Kidney epithelial cell (primary cell): ENCODE results near the gene SPATA33. TPM values are rescaled to one million over a fixed set of nuclear protein-coding genes. Genes with fewer than 3 reads are reported as not detected.

Source experiments
- DNase-seq: peaks from one replicate; pipeline ENCODE4 v3.0.0-alpha.2; 2010; ENCODE audit warnings: low read depth
- H3K27me3 ChIP-seq: 2 replicates; pipeline ENCODE4 v1.6.0; 2011; ENCODE audit warnings: low read length; ENCODE audit not compliant: control insufficient read depth, insufficient read depth
- H3K36me3 ChIP-seq: 2 replicates; pipeline ENCODE4 v1.5.1; 2011; ENCODE audit warnings: low read length; ENCODE audit not compliant: control insufficient read depth, insufficient read depth
- H3K4me3 ChIP-seq: 2 replicates; pipeline ENCODE4 v1.5.1; 2011; ENCODE audit warnings: low read depth, mild to moderate bottlenecking, control low read depth, low read length
- total RNA-seq: library from RNA; depleted of rRNA; stranded (reverse); fragments of >200 nt; gene quantifications from 2 replicates; pipeline ENCODE4 v1.2.3, GENCODE V29; 2015
- TF ChIP-seq, protein P1 (sequence below): IDR thresholded peaks from 2 replicates; pipeline ENCODE4 v1.5.1; 2011; ENCODE audit warnings: mild to moderate bottlenecking, moderate library complexity, low read length, control low read depth, inconsistent platforms; ENCODE audit not compliant: insufficient read depth, poor library complexity, severe bottlenecking

SPATA33 gene
- total RNA-seq, 1 donor from 2014 or later = 6.6 TPM

DNA sequence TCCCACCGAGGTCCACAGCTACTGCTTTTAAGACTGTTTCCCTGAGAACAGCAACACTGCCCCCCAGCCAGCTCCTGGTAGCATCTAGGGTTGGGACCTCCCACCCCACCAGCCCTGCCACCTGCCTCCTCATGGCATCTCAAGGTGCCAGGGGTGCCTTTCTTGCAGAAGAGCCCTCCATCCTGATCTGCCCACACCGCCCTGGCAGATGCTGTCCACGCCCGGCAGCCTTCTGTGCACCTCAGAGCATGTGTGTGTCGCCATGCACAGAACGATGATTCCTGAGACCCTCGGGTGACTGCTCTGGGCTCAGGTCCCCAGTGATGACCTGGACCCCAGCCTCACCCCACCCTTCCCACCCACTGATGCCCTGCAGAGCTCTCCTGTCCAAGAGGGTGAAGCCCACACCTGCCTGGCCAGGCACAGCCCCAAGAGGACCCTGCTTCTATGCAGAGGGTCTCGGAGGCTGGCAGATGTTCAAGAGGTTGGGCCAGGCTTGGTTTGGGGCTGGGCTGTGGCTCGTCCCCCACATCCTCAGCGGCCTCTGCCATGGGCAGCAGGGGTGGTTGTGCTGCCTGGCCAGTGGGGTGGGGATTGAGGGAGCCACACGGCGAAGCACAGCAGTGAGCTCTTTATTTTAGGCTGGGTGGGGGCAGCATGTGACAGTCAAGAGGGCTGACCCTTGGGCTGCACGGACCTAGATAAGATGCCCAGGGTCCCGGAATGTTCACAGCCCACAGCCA is 49.1 kb downstream of the SPATA33 start:
- Histone ChIP-seq H3K36me3 (no peaks in the 10 kb centered on the region), H3K4me3 (no peak overlapping the region), H3K27me3 (no peaks in the 10 kb centered on the region)
- TF ChIP-seq, protein P1, sequence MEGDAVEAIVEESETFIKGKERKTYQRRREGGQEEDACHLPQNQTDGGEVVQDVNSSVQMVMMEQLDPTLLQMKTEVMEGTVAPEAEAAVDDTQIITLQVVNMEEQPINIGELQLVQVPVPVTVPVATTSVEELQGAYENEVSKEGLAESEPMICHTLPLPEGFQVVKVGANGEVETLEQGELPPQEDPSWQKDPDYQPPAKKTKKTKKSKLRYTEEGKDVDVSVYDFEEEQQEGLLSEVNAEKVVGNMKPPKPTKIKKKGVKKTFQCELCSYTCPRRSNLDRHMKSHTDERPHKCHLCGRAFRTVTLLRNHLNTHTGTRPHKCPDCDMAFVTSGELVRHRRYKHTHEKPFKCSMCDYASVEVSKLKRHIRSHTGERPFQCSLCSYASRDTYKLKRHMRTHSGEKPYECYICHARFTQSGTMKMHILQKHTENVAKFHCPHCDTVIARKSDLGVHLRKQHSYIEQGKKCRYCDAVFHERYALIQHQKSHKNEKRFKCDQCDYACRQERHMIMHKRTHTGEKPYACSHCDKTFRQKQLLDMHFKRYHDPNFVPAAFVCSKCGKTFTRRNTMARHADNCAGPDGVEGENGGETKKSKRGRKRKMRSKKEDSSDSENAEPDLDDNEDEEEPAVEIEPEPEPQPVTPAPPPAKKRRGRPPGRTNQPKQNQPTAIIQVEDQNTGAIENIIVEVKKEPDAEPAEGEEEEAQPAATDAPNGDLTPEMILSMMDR = no peak
- no peak for DNase-seq

DNA sequence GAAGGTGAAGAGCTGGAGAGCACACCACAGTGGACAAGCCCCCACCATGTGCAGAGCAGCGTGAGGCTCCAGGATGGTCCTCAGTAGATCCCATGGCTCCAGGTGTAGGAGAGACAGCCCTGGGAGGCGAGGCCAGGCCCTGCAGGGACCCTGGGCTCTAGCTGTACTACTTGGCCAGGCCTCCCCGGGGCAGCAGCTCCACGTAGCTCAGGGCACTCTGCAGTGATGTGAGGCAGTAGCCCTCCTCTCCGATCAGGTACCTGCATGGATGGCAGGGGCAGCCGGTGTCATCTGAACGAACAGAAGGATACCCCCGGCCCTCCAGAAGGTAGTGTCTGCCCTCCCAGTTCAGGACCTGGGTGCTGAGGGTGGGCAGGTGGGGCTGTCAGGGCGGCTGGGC is 50.1 kb downstream of the SPATA33 start:
- TF ChIP-seq, protein P1 = no peak
- H3K36me3 ChIP-seq = no peaks in the 10 kb centered on the region
- no peak for DNase-seq
- H3K4me3 ChIP-seq = no peak overlapping the region
- H3K27me3 ChIP-seq = no peaks in the 10 kb centered on the region

DNA sequence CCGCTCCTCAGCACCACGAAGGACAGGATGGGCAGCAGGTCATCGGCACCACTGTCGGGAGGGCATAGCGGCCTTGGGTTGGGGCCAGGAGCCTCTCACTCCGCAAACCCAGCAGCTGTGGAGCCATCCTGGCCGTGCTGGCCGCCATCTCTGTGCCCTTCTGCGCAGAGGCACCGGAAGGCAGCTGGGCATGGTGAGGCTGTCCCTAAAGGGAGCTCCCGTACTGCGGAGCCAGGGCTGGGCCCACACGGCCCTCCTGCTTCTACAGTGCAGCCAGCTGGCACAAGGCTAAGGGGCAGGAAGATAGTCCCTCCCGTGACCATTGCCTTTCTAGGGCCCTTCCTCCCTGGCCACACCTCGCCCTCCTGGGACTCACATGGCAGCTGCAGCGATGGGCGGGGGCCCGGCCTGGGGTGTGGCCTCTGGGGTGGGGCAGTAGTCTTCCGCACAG is 50.9 kb downstream of the SPATA33 start:
- TF ChIP-seq, protein P1 = no peak
- no peak for DNase-seq
- H3K4me3 ChIP-seq = no peak overlapping the region
- no peaks in the 10 kb centered on the region for H3K36me3 ChIP-seq
- H3K27me3 ChIP-seq = no peaks in the 10 kb centered on the region

DNA sequence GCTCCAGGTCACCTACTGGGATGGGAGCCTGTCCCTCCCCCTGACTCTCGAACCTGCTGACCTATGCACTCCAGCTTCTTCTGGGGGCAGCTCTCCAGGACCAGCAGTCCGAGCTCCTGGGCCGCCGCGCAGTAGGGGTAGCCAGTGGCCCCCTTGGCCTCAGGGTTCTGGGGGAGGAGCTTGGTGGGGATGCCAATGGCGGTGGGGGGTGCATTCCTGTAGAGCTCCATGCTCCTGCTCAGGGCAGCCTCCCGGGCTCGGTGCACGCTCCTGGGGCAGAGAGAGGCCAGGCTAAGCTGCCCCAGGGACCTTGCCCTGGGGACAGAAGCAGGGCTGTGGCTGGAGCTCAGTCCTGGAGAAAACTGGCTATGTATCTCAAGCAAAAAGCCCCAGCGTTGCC is 51.5 kb downstream of the SPATA33 start:
- no peak for DNase-seq
- TF ChIP-seq, protein P1 = no peak

DNA sequence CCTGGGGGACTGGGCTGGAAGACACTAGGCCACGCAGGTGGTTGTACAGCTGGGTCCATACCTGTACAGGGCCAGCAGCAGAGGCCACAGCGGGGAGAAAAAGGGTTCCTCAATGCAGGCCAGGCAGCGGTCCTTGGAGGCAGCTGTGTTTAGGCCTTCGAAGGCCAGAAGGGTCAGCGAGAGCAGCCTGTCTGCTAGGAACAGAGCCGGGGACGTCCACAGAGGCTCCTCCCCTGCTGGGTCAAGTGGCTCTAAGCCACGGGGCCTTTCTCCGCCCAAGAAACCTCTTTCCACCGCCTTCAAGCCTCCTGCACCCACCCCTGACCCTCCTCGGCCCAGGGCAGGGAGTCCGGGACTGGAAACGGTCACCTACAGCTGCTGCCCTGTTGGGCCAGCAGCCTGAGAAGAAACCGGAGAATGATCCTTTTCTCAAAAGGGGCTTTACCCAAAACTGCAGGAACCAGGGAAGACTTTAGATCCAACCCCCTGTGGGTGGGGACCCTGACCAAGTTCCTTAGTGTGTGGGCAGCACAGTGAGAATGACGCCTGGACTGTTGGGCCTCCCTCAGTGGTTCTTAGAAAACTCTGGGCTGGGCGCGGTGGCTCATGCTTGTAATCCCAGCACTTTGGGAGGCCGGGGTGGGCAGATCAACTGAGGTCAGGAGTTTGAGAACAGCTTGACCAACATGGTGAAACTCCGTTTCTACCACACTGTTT is 52.2 kb downstream of the SPATA33 start:
- TF ChIP-seq, protein P1 = no peak
- Histone ChIP-seq H3K36me3 (no peaks in the 10 kb centered on the region), H3K27me3 (no peaks in the 10 kb centered on the region), H3K4me3 (no peak overlapping the region)
- no peak for DNase-seq

More for the DNA sequence above, 51.5 kb downstream of the SPATA33 start:
- Histone ChIP-seq H3K4me3 (no peak overlapping the region), H3K36me3 (no peaks in the 10 kb centered on the region), H3K27me3 (no peaks in the 10 kb centered on the region)
